ENCODE results near the gene PIP5K1B. TPM values are rescaled to one million over a fixed set of nuclear protein-coding genes. Genes with fewer than 3 reads are reported as not detected.

Gene PIP5K1B
- total RNA-seq, 2 donors from 2014 or later = 3.9 to 7.1 TPM

DNA sequence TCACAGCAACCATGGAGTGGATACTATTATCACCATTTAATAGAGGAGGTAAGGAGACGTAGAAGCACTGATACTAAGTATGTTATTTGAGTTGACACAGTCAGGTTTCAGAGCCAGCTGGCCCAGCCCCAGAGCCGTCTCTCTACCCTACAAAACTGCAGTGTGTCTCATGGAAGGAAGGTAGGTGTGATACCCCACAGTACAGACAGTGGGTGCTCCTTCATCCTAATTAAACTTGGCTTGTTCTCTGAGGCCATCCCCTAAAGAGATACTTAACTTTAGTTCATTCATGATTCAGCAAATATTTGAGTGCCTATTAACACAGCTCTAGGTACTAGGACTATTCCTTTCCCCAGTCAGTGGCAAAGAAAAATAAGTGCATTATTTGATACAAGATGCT lies 22.6 kb downstream of the PIP5K1B start:
- TF ChIP-seq, protein P1, sequence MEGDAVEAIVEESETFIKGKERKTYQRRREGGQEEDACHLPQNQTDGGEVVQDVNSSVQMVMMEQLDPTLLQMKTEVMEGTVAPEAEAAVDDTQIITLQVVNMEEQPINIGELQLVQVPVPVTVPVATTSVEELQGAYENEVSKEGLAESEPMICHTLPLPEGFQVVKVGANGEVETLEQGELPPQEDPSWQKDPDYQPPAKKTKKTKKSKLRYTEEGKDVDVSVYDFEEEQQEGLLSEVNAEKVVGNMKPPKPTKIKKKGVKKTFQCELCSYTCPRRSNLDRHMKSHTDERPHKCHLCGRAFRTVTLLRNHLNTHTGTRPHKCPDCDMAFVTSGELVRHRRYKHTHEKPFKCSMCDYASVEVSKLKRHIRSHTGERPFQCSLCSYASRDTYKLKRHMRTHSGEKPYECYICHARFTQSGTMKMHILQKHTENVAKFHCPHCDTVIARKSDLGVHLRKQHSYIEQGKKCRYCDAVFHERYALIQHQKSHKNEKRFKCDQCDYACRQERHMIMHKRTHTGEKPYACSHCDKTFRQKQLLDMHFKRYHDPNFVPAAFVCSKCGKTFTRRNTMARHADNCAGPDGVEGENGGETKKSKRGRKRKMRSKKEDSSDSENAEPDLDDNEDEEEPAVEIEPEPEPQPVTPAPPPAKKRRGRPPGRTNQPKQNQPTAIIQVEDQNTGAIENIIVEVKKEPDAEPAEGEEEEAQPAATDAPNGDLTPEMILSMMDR (IDR thresholded peaks at IDR 0.05) = no peak
- no peak for DNase-seq (ENCODE audit: low spot score)
- H3K36me3 ChIP-seq = no peaks in the 10 kb centered on the region
- H3K4me1 ChIP-seq (ENCODE audit: control insufficient read depth in 1 of 2, low read depth in 2 of 2) = no peaks in the 10 kb centered on the region
- no peaks in the 10 kb centered on the region for H3K9me3 ChIP-seq
- H3K4me3 ChIP-seq = no peak overlapping the region
- no peak overlapping the region for H3K27ac ChIP-seq
- no peak for ATAC-seq (ENCODE audit: insufficient number of reproducible peaks, low FRiP score, low read depth)
- no peaks in the 10 kb centered on the region for H3K27me3 ChIP-seq (replicated peaks; ENCODE audit: insufficient read depth)

- DNase-seq (ENCODE audit: low spot score) (no peak), ATAC-seq (ENCODE audit: insufficient number of reproducible peaks, low FRiP score, low read depth) (no peak)
- H3K4me3 ChIP-seq = no peak overlapping the region
- no peaks in the 10 kb centered on the region for H3K36me3 ChIP-seq
- no peaks in the 10 kb centered on the region for H3K4me1 ChIP-seq (ENCODE audit: control insufficient read depth in 1 of 2, low read depth in 2 of 2)
- no peak overlapping the region for H3K27ac ChIP-seq
- H3K9me3 ChIP-seq = no peaks in the 10 kb centered on the region
- H3K27me3 ChIP-seq (replicated peaks; ENCODE audit: insufficient read depth) = no peaks in the 10 kb centered on the region
- TF ChIP-seq, protein P1 (IDR thresholded peaks at IDR 0.05) = no peak
Measured at GRCh38 chr9:68728731-68729130, 23.7 kb downstream of the PIP5K1B start.

DNA sequence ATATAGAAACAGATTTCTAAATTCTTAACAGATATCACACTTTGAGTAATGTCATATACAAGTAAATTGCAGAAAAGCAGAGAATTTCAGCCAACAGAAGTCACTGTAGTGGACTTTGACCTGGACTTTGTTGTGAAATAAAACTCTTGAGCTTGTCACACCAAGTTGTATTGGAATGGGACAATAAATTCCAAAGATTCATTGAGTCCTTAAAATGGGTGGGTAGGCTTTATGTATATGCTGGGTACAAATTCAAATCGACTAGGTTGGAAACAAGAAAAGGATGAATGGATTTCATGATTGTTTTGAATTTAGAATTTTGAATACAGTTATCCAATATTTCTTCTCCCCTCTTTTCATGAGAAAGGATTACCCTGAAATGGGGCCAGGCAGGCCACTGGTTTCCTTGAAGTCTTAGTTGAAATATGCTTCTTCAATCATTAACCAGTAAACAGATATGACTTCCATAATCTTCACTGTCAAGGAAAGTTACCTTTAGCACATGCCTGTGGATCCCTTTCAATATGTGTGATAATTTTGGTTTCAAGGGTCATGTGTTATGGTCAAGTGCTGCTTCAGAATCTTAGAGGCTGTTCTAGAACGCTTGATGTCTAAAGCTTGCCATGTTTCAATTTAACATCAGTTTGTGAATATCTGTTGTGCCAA lies 25.7 kb downstream of the PIP5K1B start:
- DNase-seq (ENCODE audit: low spot score) = no peak
- H3K27ac ChIP-seq = no peak overlapping the region
- TF ChIP-seq, protein P1 (IDR thresholded peaks at IDR 0.05) = no peak
- no peaks in the 10 kb centered on the region for H3K9me3 ChIP-seq
- no peak overlapping the region for H3K4me3 ChIP-seq
- no peaks in the 10 kb centered on the region for H3K4me1 ChIP-seq (ENCODE audit: control insufficient read depth in 1 of 2, low read depth in 2 of 2)
- no peak for ATAC-seq (ENCODE audit: insufficient number of reproducible peaks, low FRiP score, low read depth)
- no peaks in the 10 kb centered on the region for H3K36me3 ChIP-seq
- no peaks in the 10 kb centered on the region for H3K27me3 ChIP-seq (replicated peaks; ENCODE audit: insufficient read depth)

DNA sequence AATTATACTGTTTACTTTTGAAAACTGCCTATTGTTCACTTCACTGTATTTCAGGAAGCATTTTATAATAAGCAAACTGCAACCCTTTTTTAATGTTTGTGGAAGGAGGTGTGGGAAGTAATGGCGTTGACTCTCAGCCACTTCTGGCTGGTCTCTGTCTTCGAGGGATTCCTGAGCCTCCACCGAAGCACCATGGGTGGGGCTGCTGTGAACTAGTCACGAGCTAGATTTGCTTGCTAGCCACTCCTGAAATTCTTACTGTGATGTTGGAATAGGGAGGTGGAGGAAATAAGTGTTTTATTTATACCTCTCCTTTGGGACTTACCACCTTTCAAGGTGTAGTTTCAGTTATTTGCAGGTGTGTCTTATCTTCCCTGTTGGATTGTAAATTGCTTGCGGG lies 26.8 kb downstream of the PIP5K1B start:
- no peaks in the 10 kb centered on the region for H3K36me3 ChIP-seq
- no peak overlapping the region for H3K4me3 ChIP-seq
- no peaks in the 10 kb centered on the region for H3K9me3 ChIP-seq
- H3K27me3 ChIP-seq (replicated peaks; ENCODE audit: insufficient read depth) = no peaks in the 10 kb centered on the region
- no peak overlapping the region for H3K27ac ChIP-seq
- ATAC-seq (ENCODE audit: insufficient number of reproducible peaks, low FRiP score, low read depth) (no peak), DNase-seq (ENCODE audit: low spot score) (no peak)
- no peaks in the 10 kb centered on the region for H3K4me1 ChIP-seq (ENCODE audit: control insufficient read depth in 1 of 2, low read depth in 2 of 2)
- TF ChIP-seq, protein P1 (IDR thresholded peaks at IDR 0.05) = no peak

DNA sequence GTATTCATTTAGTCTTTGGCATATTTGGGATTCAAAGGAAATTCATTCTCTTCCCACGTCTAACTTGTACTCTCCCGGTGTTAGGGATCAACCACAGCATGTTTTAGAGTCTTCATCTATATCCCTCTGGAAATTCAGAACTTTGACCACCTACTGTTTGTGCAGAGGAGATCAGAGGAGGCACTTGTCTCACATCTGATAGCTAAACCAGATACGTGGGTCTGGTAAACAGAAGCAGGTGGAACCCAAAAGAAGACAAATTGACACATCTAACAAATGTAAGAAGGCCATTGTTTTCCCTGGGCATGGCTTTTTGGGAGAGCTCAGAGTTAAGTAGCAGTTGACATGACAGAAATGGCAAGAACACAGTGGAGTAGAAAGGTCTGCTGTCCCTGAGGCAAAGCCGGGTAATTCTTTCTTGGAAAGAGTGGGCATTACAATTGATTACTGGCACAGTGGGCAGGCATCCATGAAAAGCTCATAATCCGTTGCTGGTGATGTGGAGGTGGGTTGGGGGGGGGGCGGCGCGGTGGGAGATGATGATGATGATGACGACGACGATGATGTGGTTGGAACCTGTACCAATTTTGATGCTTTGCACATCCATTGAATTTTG lies 27.5 kb downstream of the PIP5K1B start:
- H3K4me3 ChIP-seq = no peak overlapping the region
- no peaks in the 10 kb centered on the region for H3K4me1 ChIP-seq (ENCODE audit: control insufficient read depth in 1 of 2, low read depth in 2 of 2)
- TF ChIP-seq, protein P1 (IDR thresholded peaks at IDR 0.05) = no peak
- H3K9me3 ChIP-seq = no peaks in the 10 kb centered on the region
- no peak for DNase-seq (ENCODE audit: low spot score)
- H3K36me3 ChIP-seq = no peaks in the 10 kb centered on the region
- no peaks in the 10 kb centered on the region for H3K27me3 ChIP-seq (replicated peaks; ENCODE audit: insufficient read depth)
- ATAC-seq (ENCODE audit: insufficient number of reproducible peaks, low FRiP score, low read depth) = no peak
- H3K27ac ChIP-seq = no peak overlapping the region
